Liver (tissue), 9 donors: ENCODE measurements around the gene GALNT10. TPM values are rescaled to one million over a fixed set of nuclear protein-coding genes. Genes with fewer than 3 reads are reported as not detected.

ENCODE experiments used
- DNase-seq: peaks from one replicate; pipeline ENCODE4 v3.0.0-alpha.2; 2017; ENCODE audit warnings: low spot score
- H3K27ac ChIP-seq, 2 donors: one replicate each; pipeline ENCODE4 v1.7.0; 2013; ENCODE audit warnings: inconsistent platforms in 2 of 2, low read length in 2 of 2, control low read depth in 1 of 2, low read depth in 1 of 2, mild to moderate bottlenecking in 1 of 2
- H3K27me3 ChIP-seq, 4 donors: one replicate each; pipeline versions ENCODE4 v1.6.1 to v1.7.0; 2013; ENCODE audit warnings: low read length in 3 of 4, inconsistent platforms in 1 of 4, mild to moderate bottlenecking in 1 of 4, moderate library complexity in 1 of 4; ENCODE audit not compliant: control insufficient read depth in 4 of 4, insufficient read depth in 4 of 4
- H3K36me3 ChIP-seq, 4 donors: one replicate each; pipeline versions ENCODE4 v1.6.1 to v1.7.0; 2013; ENCODE audit warnings: low read length in 3 of 4, mild to moderate bottlenecking in 3 of 4, low read depth in 1 of 4, moderate library complexity in 1 of 4; ENCODE audit not compliant: control insufficient read depth in 4 of 4, insufficient read depth in 3 of 4
- H3K4me1 ChIP-seq, 4 donors: one replicate each; pipeline versions ENCODE4 v1.6.1 to v1.7.0; 2013; ENCODE audit warnings: low read length in 3 of 4, mild to moderate bottlenecking in 3 of 4, moderate library complexity in 1 of 4; ENCODE audit not compliant: control insufficient read depth in 4 of 4, insufficient read depth in 4 of 4
- H3K4me3 ChIP-seq, 3 donors: one replicate each; pipeline versions ENCODE4 v1.6.1 to v1.7.0; 2013; ENCODE audit warnings: low read length in 3 of 3, control low read depth in 1 of 3, low read depth in 1 of 3, mild to moderate bottlenecking in 1 of 3
- H3K9ac ChIP-seq, 2 donors: one replicate each; pipeline ENCODE4 v1.7.0; 2013; ENCODE audit warnings: low read length in 2 of 2, mild to moderate bottlenecking in 2 of 2, moderate library complexity in 2 of 2, control low read depth in 1 of 2, low read depth in 1 of 2
- H3K9me3 ChIP-seq, 4 donors: one replicate each; pipeline versions ENCODE4 v1.6.1 to v1.7.0; 2013; ENCODE audit warnings: low read length in 3 of 4; ENCODE audit not compliant: control insufficient read depth in 4 of 4
- CTCF ChIP-seq: fragments of 150-350 bp; IDR thresholded peaks from 2 replicates; pipeline ENCODE4 v1.5.1; 2017; ENCODE audit warnings: improper control_type of control experiment, low read depth, low read length; ENCODE audit not compliant: missing input control
- EGR1 ChIP-seq, 2 donors: IDR thresholded peaks; 2 replicates each; pipeline ENCODE4 v1.6.1; 2016 to 2018; ENCODE audit warnings: antibody characterized with exemption in 2 of 2, low read depth in 2 of 2
- FOXA1 ChIP-seq: IDR thresholded peaks from 2 replicates; pipeline ENCODE4 v1.6.1; 2016; ENCODE audit warnings: antibody characterized with exemption
- FOXA2 ChIP-seq: IDR thresholded peaks from 2 replicates; pipeline ENCODE4 v1.6.1; 2016; ENCODE audit warnings: antibody characterized with exemption
- HNF4A ChIP-seq, 2 donors: conservative IDR thresholded peaks; 2 replicates each; pipeline ENCODE4 v1.6.1; 2016; ENCODE audit warnings: antibody characterized with exemption in 2 of 2, mild to moderate bottlenecking in 2 of 2
- JUND ChIP-seq, 2 donors: IDR thresholded peaks; 2 replicates each; pipeline ENCODE4 v1.6.1; 2016; ENCODE audit warnings: antibody characterized with exemption in 2 of 2
- MAX ChIP-seq: IDR thresholded peaks from 2 replicates; pipeline ENCODE4 v1.6.1; 2016; ENCODE audit warnings: antibody characterized with exemption
- REST ChIP-seq: IDR thresholded peaks from 2 replicates; pipeline ENCODE4 v1.6.1; 2016; ENCODE audit warnings: antibody characterized with exemption, mild to moderate bottlenecking
- RXRA ChIP-seq, 2 donors: IDR thresholded peaks; 2 replicates each; pipeline ENCODE4 v1.6.1; 2017 to 2018; ENCODE audit warnings: antibody characterized with exemption in 2 of 2, mild to moderate bottlenecking in 1 of 2
- TAF1 ChIP-seq: conservative IDR thresholded peaks from 2 replicates; pipeline ENCODE4 v1.6.1; 2016; ENCODE audit warnings: antibody characterized with exemption, mild to moderate bottlenecking
- ZBTB33 ChIP-seq: IDR thresholded peaks from 2 replicates; pipeline ENCODE4 v1.6.1; 2016; ENCODE audit warnings: antibody characterized with exemption
- WGBS: extraction: QIAGEN DNeasy Blood & Tissue Kit; methylation state at CpG from one replicate; pipeline ENCODE4 v1.1.7; 2013; 5-methylcytosine and 5-hydroxymethylcytosine counted together
- polyA plus RNA-seq, 2 donors: library from polyadenylated mRNA; stranded (reverse) in 1 of 2; unstranded in 1 of 2; fragments of 200-250 nt in 1 of 2; fragments of >200 nt in 1 of 2; fragmentation: Nextera tagmentation in 1 of 2; extraction: Ambion mirVana in 1 of 2; gene quantifications; one replicate each; pipeline versions ENCODE4 v1.2.1 to v1.2.3, GENCODE V29; 2013 to 2015
- total RNA-seq, 2 donors: library from RNA; depleted of rRNA; stranded (reverse); fragments of >200 nt; gene quantifications; one replicate each; pipeline ENCODE4 v1.2.3, GENCODE V29; 2014
- donor health status: healthy.
- donor health status: healthy.
- donor health status: healthy.
- donor health status: healthy.
- donor health status: healthy.

GALNT10 gene
- total and polyA plus RNA-seq, 4 donors: 1.1 to 17.8 (median 5.3) TPM

- no peak overlapping the region for H3K4me3 ChIP-seq
- H3K27me3 ChIP-seq: no peaks in the 10 kb centered on the region
- no peak overlapping the region for H3K9ac ChIP-seq
- no peaks in the 10 kb centered on the region for H3K9me3 ChIP-seq
- H3K36me3 ChIP-seq: no peaks in the 10 kb centered on the region
- H3K4me1 ChIP-seq: peaks cover 0 to 3% (median 1%) of the 10 kb centered on the region in 4 donors
- TF ChIP-seq TAF1: no peak
- H3K27ac ChIP-seq: no peak overlapping the region
- no peak for DNase-seq
- WGBS: 97% methylated on average over 3 of the region's 3 CpGs
Observed at GRCh38 chr5:154396128-154396527, 205.6 kb downstream of the GALNT10 start.

- Histone ChIP-seq H3K9me3 (no peaks in the 10 kb centered on the region), H3K36me3 (no peaks in the 10 kb centered on the region), H3K4me3 (no peak overlapping the region), H3K4me1 (peaks cover 0 to 3% (median 1%) of the 10 kb centered on the region in 4 donors), H3K27me3 (no peaks in the 10 kb centered on the region), H3K9ac (no peak overlapping the region), H3K27ac (no peak overlapping the region)
- WGBS: 56% methylated on average over 10 of the region's 10 CpGs
- TF ChIP-seq JUND (IDR thresholded peaks at IDR 0.05): no peak
- TF ChIP-seq RXRA (IDR thresholded peaks at IDR 0.05): no peak
- TF ChIP-seq HNF4A (conservative IDR thresholded peaks at IDR 0.05): no peak
- no peak for TF ChIP-seq REST
- no peak for TF ChIP-seq MAX
- no peak for TF ChIP-seq FOXA2
- TF ChIP-seq CTCF: no peak
- TF ChIP-seq EGR1 (IDR thresholded peaks at IDR 0.05; ENCODE audit: low read depth in 2 of 2): no peak
- TF ChIP-seq TAF1: no peak
- TF ChIP-seq FOXA1: no peak
- no peak for TF ChIP-seq ZBTB33
- no peak for DNase-seq
Observed at GRCh38 chr5:154397652-154398406, 207.3 kb downstream of the GALNT10 start.
